HS-27A (cell line): ENCODE results near the gene HEBP2.
"Not testable (repeated sequence)": the region's sequence is repeated elsewhere in the genome, so short reads cannot be mapped to it uniquely, and the experiment has no call there.

Experiments used
- DNase-seq: peaks from one replicate; pipeline ENCODE4 v3.0.0-alpha.2; 2012; ENCODE audit warnings: low read depth, missing footprints

HEBP2 gene

GRCh38 chr6:138403801-138404665, at the start of gene HEBP2:
Gene HEBP2 (plus strand): TSS chr6:138404223. CDS start chr6:138404496, 273 bp downstream.
- peak; percentile 71 for DNase-seq

GRCh38 chr6:138357928-138358327, 46.1 kb upstream of the HEBP2 start:
- no peak for DNase-seq

- DNase-seq = not testable (repeated sequence)
These were observed 35.3 kb upstream of the HEBP2 start for GRCh38 chr6:138368684-138369083.

- DNase-seq = no peak
These were observed 33.2 kb upstream of the HEBP2 start for GRCh38 chr6:138370631-138371451.

GRCh38 chr6:138371452-138371711, 32.6 kb upstream of the HEBP2 start:
- DNase-seq = no peak

GRCh38 chr6:138371720-138372119, 32.3 kb upstream of the HEBP2 start:
- DNase-seq = no peak

GRCh38 chr6:138372711-138373463, 31.1 kb upstream of the HEBP2 start:
- no peak for DNase-seq

GRCh38 chr6:138374230-138374629, 29.8 kb upstream of the HEBP2 start:
- DNase-seq = no peak

- DNase-seq = no peak
These were observed 29.2 kb upstream of the HEBP2 start for GRCh38 chr6:138374815-138375214.

GRCh38 chr6:138377042-138377441, 27.0 kb upstream of the HEBP2 start:
- no peak for DNase-seq

- no peak for DNase-seq
These were observed 26.2 kb upstream of the HEBP2 start, which contains the start of gene SMIM28 for GRCh38 chr6:138377844-138378243. Gene SMIM28 (plus strand): TSS chr6:138377905. CDS start chr6:138378073, 168 bp downstream.

GRCh38 chr6:138378463-138378862, 25.6 kb upstream of the HEBP2 start:
- no peak for DNase-seq

- DNase-seq = no peak
These were observed 21.3 kb upstream of the HEBP2 start for GRCh38 chr6:138382498-138383265.

- DNase-seq = no peak
These were observed 20.2 kb upstream of the HEBP2 start for GRCh38 chr6:138383776-138384175.

- DNase-seq = no peak
These were observed 17.1 kb upstream of the HEBP2 start for GRCh38 chr6:138386897-138387296.

- DNase-seq = no peak
These were observed 16.2 kb upstream of the HEBP2 start for GRCh38 chr6:138387577-138388368.

- DNase-seq = no peak
These were observed 14.5 kb upstream of the HEBP2 start for GRCh38 chr6:138389551-138389950.

- no peak for DNase-seq
These were observed 9.9 kb upstream of the HEBP2 start for GRCh38 chr6:138393871-138394783.

GRCh38 chr6:138396709-138397108, 7.3 kb upstream of the HEBP2 start:
- no peak for DNase-seq
